B cell (primary cell): Measurements from ENCODE around the gene KPNA2.

Source experiments
- CTCF ChIP-seq: fragments of 200-600 bp; IDR thresholded peaks from one replicate; pipeline ENCODE4 v1.8.0; 2022; ENCODE audit warnings: antibody characterized with exemption, mild to moderate bottlenecking
- EZH2 ChIP-seq: IDR thresholded peaks from 2 replicates; pipeline ENCODE4 v1.6.1; 2012; ENCODE audit warnings: borderline replicate concordance, low read depth, mild to moderate bottlenecking, moderate library complexity, low read length; ENCODE audit not compliant: insufficient read depth, poor library complexity, severe bottlenecking

GRCh38 chr17:67999291-67999911 lies 36.1 kb upstream of the KPNA2 start:
- no peak for TF ChIP-seq CTCF
- TF ChIP-seq EZH2 = no peak
